Cardiac fibroblast (primary cell): ENCODE data around the gene OTOF.

Source experiments
- DNase-seq, 2 donors: peaks; one replicate each; pipeline versions ENCODE4 v3.0.0 to v3.0.0-alpha.2; 2010; ENCODE audit warnings: low read depth in 2 of 2
- H3K4me3 ChIP-seq, 2 donors: replicated peaks in 1 of 2; 1 replicate in 1 of 2; 2 replicates in 1 of 2; pipeline ENCODE4 v1.5.1; 2011; ENCODE audit warnings: low read depth in 2 of 2, low read length in 2 of 2, mild to moderate bottlenecking in 2 of 2, moderate library complexity in 1 of 2
- CTCF ChIP-seq: IDR thresholded peaks from one replicate; pipeline ENCODE4 v1.5.1; 2011; ENCODE audit warnings: low read depth, mild to moderate bottlenecking, low read length, inconsistent platforms

OTOF gene

GRCh38 chr2:26473796-26474195 is 4.1 kb downstream of the OTOF start:
- TF ChIP-seq CTCF, result no peak
- no peak overlapping the region for H3K4me3 ChIP-seq
- DNase-seq, result no peak

GRCh38 chr2:26472821-26473655 is 4.9 kb downstream of the OTOF start:
- DNase-seq, result no peak
- no peak for TF ChIP-seq CTCF
- no peak overlapping the region for H3K4me3 ChIP-seq

- no peak for DNase-seq
- TF ChIP-seq CTCF, result peak; percentile 11
- H3K4me3 ChIP-seq, result no peak overlapping the region
Observed at GRCh38 chr2:26471766-26472706, 5.9 kb downstream of the OTOF start.

- DNase-seq, result no peak
- no peak for TF ChIP-seq CTCF
- H3K4me3 ChIP-seq, result no peak overlapping the region
Observed at GRCh38 chr2:26471289-26471688, 6.6 kb downstream of the OTOF start.

- TF ChIP-seq CTCF, result no peak
- H3K4me3 ChIP-seq, result no peak overlapping the region
- DNase-seq, result no peak
Observed at GRCh38 chr2:26470601-26471260, 7.2 kb downstream of the OTOF start.

- no peak for DNase-seq
- no peak for TF ChIP-seq CTCF
- H3K4me3 ChIP-seq, result no peak overlapping the region
Observed at GRCh38 chr2:26469955-26470354, 8.0 kb downstream of the OTOF start.
